Activated CD8-positive, alpha-beta memory T cell treated with anti-CD3 and anti-CD28 coated beads for 4 hours (primary cell): ENCODE measurements around the gene ZNG1B.
A peak's percentile ranks its signal among the peaks of the same experiment; 100 is the strongest.
"Not testable (repeated sequence)": the region's sequence is repeated elsewhere in the genome, so short reads cannot be mapped to it uniquely, and the experiment has no call there.

Source experiments
- DNase-seq, 2 donors: peaks; one replicate each; pipeline ENCODE4 v3.0.0-alpha.2; 2020; ENCODE audit warnings: low read depth in 2 of 2

Gene ZNG1B

DNA sequence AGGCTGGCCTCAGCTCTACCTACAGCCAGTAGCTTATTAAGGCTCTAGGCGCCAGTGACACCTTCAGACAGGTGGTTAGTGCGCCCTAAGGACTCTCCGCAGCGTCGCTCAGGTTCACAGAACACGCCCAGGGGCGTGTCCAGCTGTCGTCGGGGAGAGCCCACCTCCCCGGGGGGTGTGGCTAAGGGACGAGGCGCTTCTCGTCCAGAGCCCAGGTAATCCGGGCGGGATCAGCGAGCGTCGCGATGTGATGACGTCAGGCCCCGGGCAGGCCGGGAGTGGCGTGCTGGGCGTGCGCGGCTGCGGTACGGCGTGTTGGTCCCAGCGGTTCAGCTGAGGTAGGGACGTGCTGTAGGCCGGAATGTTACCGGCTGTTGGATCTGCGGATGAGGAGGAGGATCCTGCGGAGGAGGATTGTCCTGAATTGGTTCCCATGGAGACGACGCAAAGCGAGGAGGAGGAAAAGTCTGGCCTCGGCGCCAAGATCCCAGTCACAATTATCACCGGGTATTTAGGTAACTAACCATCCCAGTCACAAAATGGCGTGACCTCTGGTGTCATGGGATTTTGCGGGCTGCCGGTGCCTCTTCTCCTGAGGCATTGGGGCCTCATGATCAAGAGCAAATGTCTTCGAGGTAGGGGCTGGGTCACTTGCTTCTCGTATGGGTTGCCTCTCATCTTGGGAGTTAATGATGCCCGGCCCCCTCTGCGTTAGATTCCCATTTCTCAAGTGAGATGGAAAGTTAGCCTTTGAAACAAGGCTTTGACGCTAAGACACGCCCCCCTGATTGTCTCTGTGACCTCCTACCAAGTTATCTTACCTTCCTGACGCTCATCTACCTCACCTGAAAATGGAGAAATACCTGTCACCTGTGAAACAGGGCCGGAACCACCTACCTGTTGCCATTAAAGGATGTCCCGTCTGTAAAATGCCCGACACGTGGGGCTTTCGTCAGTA is at the start of gene ZNG1B:
Gene ZNG1B (plus strand): TSS at position 184 of the 958 bp plus-strand sequence. CDS start 178 bp downstream, at position 362.
- peak; percentile 55 to 67 for DNase-seq

GRCh38 chr2:113390124-113390849 is 47.2 kb upstream of the ZNG1B start:
- DNase-seq, result peak in 1 of 2 donors; percentile 39

DNA sequence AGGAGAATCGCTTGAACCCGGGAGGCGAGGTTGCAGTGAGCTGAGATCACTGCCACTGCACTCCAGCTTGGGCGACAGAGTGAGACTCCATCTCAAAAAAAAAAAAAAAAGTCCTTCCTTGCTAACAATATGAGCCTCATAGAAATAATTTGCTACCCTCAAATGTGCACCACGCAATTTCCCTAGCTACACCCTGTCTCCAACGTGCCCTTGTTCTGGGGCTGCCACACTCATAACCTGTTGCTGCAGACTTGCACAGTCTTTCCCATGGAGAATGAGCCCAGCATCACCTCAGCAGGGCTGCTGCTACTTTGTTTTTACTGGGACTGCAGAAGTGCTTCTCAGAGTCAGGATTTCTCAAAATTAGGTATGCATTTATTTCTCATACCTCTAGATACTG is 46.4 kb upstream of the ZNG1B start:
- no peak for DNase-seq

GRCh38 chr2:113406114-113406513 is 31.4 kb upstream of the ZNG1B start:
- DNase-seq, result no peak

DNA sequence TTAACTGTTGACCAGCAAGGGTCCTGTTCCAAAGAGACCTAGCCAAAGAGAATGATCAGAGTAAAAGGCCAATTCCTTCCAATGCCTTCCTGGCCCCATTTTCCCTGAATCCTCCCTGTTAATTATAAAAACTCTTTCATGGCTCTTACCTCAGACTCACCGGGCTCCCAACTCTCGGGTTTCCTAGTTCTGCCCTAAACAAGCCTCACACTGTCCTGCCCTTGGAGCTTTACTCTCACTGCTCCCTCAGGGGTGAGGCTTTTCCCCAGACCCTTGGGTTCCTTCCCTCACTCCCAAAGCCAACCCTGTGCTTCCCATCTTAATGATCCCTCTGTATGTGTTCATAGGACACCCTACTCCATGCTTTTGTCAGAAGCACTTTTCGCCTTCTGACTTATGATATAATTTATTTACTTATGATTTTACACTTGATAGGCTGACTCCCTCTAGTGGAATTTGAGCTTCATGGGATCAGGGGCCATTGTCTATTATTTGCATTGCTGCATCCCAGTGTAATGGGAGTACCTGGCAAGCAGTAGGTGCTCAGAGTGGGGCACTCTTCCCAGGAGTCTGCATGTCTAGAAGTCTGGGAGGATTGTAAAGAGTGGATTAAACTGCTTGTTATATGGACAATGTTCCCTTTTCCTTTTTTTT is 29.9 kb upstream of the ZNG1B start:
- DNase-seq, result no peak

DNA sequence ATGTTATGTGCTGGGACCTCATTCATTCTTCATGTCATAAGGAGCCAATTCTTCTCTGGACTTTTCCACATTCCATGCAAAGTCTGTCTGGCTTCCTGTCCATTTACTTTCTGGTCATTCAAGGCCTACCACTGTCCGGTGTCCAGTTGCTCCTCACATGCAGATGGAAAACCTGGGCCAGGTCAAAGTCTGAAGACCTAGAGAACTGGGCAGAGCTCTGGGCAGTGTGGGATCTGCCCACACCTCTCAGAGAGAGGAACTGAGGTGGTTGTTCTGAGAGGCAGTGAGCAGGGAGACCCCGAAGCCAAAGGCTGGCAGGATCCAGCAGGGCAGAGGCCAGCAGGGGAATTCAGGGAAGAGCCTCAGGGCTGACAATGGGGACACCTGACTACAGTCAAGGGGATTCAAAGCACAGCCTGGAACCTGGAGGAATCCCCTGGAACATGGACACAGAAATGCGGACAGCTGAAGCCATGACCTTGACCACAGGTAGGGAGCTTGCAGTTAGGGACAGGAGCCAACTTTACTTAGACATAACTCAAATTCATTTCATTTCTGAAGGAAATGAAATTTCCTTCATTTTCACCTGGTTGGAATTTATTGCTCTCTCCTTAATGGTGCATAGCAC is 25.7 kb upstream of the ZNG1B start:
- DNase-seq, result not testable (repeated sequence)

GRCh38 chr2:113412774-113413173 is 24.7 kb upstream of the ZNG1B start:
- not testable (repeated sequence) for DNase-seq

- not testable (repeated sequence) for DNase-seq
Observed at GRCh38 chr2:113431773-113432172, 5.7 kb upstream of the ZNG1B start.

DNA sequence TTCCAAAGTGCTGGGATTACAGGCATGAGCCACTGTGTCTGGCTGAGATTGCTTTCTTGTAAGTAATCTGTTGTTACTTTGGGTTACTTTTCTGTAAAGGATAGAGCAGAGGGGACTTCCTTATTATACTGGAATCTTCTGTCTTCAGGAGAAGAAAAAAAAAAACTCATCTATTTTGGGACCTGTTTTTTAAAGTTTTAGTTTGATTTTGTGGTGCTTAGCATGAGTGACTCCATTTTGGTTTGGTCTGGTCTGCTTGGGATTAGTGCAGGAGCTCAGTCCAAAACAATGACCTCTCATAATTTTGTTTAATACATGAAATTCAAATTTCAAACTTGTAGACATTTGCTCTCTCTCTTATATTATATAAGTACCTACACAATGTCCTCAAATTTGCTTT is 4.0 kb upstream of the ZNG1B start:
- DNase-seq, result not testable (repeated sequence)

DNA sequence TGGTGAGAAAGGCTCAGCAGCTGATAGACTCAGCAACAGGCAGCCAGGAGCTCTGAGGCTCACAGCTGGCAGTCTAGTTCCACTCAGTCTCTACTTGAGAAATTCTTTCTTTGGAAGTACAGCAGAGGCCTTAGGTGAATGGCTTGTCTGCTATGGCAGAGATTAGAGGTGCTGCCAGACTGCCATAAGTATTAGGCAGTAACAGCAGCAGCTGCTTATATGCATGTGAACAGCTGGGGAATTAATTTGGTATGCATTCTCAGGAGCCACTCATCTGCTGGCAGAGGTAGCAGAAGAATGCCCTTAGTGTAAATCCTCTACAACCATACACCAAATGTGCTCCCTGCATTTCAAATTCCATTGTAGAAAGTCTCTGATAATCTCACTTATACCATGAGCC is 28.3 kb downstream of the ZNG1B start:
- not testable (repeated sequence) for DNase-seq

DNA sequence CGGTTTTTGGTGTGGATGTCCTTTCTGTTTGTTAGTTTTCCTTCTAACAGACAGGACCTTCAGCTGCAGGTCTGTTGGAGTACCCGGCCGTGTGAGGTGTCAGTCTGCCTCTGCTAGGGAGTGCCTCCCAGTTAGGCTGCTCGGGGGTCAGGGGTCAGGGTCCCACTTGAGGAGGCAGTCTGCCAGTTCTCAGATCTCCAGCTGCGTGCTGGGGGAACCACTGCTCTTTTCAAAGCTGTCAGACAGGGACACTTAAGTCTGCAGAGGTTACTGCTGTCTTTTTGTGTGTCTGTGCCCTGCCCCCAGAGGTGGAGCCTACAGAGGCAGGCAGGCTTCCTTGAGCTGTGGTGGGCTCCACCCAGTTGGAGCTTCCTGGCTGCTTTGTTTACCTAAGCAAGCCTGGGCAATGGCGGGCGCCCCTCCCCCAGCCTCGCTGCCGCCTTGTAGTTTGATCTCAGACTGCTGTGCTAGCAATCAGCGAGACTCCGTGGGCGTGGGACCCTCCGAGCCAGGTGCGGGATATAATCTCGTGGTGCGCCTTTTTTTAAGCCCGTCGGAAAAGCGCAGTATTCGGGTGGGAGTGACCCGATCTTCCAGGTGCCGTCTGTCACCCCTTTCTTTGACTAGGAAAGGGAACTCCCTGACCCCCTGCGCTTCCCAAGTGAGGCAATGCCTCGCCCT is 39.3 kb downstream of the ZNG1B start:
- DNase-seq, result not testable (repeated sequence)

DNA sequence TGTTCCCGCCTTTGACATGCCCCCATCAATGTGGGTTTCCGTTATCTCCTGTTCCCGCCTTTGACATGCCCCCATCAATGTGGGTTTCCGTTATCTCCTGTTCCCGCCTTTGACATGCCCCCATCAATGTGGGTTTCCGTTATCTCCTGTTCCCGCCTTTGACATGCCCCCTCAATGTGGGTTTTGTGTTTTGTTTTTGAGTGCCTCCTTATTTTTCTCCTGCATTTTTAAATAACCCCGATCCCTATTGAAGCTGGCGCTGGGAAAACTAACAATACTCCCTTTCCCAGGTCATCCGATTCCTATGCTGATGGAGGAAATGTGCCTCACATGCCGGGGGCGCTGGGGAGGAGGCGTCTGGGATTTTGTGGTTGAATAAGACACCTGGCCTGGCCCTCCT is 59.0 kb downstream of the ZNG1B start:
- not testable (repeated sequence) for DNase-seq

DNA sequence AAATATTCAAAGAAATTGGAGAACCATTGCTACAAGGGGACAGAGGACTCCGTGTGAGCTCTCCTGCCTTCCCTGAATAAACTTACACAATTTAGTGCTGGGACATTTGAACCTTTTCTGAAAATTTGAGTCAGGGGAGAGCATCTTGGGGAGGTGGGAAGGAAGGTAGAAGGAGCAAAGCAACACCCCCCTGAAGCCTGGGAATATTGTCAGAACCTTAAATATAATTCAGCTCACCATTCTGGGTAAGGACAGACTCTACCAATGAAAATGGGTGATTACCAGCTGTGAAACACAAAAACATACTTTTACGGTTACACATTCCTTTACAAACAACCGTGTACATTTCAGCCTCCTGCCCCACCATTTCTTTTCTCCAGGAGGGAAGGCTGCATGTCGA is 60.9 kb downstream of the ZNG1B start, which contains the start of gene FOXD4L1:
Gene FOXD4L1 (plus strand): TSS at position 301 of the 400 bp plus-strand sequence. CDS start 592 bp downstream, outside the sequence.
- DNase-seq, result not testable (repeated sequence)

- DNase-seq, result not testable (repeated sequence)
Observed at GRCh38 chr2:113499019-113499885, 61.8 kb downstream of the ZNG1B start.

DNA sequence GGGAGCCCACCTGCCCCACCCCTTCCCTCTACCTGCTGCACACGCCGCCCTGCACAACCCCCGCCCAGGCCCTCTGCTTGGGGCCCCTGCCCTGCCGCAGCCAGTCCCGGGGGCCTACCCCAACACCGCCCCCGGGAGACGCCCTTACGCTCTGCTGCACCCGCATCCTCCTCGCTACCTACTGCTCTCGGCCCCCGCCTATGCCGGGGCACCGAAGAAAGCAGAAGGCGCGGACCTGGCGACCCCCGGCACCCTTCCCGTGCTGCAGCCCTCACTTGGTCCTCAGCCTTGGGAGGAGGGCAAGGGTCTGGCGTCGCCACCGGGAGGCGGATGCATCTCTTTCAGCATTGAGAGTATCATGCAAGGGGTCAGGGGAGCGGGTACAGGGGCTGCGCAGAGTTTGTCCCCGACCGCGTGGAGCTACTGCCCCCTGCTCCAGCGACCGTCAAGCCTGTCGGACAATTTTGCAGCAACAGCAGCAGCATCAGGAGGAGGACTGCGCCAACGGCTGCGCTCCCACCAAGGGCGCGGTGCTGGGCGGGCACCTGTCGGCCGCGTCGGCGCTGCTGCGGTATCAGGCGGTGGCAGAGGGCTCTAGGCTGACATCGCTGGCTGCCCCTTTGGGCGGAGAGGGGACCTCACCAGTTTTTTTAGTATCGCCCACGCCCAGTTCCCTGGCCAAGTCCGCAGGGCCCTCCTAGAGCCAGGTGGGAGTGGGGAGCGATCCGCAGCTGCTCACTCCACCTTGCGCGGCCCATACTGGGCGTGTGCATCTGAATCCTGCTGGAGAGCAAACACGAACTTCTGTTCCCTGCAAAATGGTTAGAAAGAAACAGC is 62.6 kb downstream of the ZNG1B start:
- DNase-seq, result not testable (repeated sequence)

- DNase-seq, result not testable (repeated sequence)
Observed at GRCh38 chr2:113500723-113501038, 63.2 kb downstream of the ZNG1B start.

DNA sequence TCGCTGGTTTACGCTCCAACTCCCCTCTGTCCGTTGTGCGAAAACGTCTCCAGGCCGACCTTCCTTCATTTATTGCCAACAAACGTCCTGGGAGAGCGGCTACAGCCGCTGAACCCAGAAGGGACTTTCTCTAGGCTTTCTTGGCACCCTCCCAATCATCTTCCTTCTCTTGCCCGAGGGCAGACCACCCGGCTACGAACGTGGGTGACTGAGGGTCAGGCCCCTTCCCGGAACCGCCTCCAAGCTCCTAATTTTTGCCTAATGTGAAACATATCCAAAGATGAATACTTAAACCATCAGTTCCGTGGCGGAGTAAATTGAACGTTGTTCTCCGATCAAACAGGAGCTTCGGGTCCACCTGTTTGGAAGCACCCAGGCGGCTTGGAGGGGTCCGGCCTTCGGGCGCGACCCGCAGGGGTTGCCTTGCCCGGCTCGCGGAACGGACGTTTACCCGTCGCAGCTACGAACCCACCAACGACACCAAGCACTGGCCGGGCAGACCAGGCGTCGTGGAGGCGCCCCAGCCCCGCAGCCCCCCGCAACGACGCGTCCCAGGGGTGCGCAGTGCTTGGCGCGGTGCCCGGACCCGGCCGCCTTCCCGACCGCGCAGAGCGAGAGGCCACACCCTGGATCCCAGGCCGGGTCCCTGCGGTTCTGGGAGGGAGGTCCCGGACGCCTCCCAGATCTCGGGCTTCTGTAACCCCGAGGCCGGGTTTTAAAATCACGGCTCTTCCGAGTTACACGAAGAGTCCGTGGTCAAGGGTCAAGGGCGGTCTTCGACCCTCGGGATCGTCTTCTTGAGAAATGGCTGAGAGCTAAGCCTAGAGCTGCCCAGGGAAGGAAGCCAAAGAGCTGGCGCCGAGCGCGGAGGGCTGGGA is 65.0 kb downstream of the ZNG1B start:
- not testable (repeated sequence) for DNase-seq
